Measurements from ENCODE around the gene OVAAL.

DNA sequence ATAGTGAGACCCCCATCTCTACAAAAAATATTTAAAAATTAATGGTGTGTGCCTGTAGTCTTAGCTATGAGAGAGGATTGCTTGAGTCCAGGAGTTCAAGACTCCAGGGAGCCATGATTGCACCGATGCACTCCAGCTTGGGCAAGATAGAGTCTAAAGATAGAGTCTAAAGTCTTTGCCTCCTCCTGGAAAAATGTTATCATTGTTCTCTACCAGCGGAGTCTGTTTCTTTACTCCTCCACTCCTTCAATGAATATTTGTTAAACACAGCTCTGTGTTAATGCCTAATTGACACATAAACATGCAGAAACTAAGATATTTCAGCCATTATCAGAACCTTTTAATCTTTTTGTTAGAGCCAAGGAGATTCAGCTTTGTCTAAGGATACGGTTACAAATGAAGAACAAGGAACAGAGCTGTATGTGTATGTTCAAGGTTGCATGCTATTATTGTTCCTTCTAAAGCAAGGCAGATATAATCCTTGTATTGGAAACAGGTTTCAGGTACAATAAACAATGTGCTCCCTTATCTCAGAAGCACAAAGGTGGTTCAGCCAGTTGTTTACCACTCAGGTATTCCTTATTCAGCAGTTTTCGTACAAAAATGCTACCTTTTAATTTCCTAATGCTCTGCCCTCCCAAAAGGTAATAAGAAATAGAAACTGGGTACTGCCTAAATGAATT lies 15.4 kb downstream of the OVAAL start:
- TF ChIP-seq POLR2A (IDR thresholded peaks at IDR 0.05; ENCODE audit: low read length) (no peak), GATA1 (IDR thresholded peaks at IDR 0.05; ENCODE audit: low read depth, low read length) (no peak)

Measured in erythroblast (primary cell).